K562 (cell line): ENCODE data around the gene PIGX. TPM values are rescaled to one million over a fixed set of nuclear protein-coding genes. Genes with fewer than 3 reads are reported as not detected.

ENCODE experiments used
- ARID1B ChIP-seq: fragments of 450-650 bp; IDR thresholded peaks from 2 replicates; pipeline ENCODE4 v1.6.1; 2016; ENCODE audit warnings: antibody characterized with exemption, mild to moderate bottlenecking, inconsistent platforms
- ATF3 ChIP-seq, 2 experiments: fragments of 450-650 bp in 1 of 2; sonication (generic) in 1 of 2; formaldehyde crosslinking in 1 of 2; IDR thresholded peaks in 1 of 2; conservative IDR thresholded peaks in 1 of 2; 2 replicates each; pipeline versions ENCODE4 v1.6.1 to v1.8.1; 2016 to 2023; ENCODE audit warnings: mild to moderate bottlenecking in 2 of 2, moderate library complexity in 2 of 2, inconsistent platforms in 1 of 2, missing genetic modification reagents in 1 of 2
- HDGF ChIP-seq: fragments of 450-650 bp; IDR thresholded peaks from 2 replicates; pipeline ENCODE4 v1.6.1; 2016
- HOMEZ ChIP-seq: fragments of 250-450 bp; sonication (Bioruptor Pico); IDR thresholded peaks from 2 replicates; pipeline ENCODE4 v1.4.0; 2020; ENCODE audit warnings: mild to moderate bottlenecking, moderate library complexity
- JUND ChIP-seq, 2 experiments: IDR thresholded peaks; 2 replicates in 1 of 2; 3 replicates in 1 of 2; pipeline ENCODE4 v1.6.1; 2011; ENCODE audit warnings: borderline replicate concordance in 2 of 2, low read depth in 2 of 2, low read length in 2 of 2, improper control_type of control experiment in 1 of 2, missing biosample characterization in 1 of 2, missing genetic modification characterization in 1 of 2, missing genetic modification reagents in 1 of 2
- MYNN ChIP-seq, 2 experiments: sonication (generic); formaldehyde crosslinking in 1 of 2; IDR thresholded peaks; 2 replicates each; pipeline versions ENCODE4 v1.5.0 to v1.6.1; 2016 to 2020; ENCODE audit warnings: antibody characterized with exemption in 1 of 2, missing genetic modification reagents in 1 of 2
- NR2C2 ChIP-seq, 2 experiments: fragments of 200-800 bp in 1 of 2; sonication (Bioruptor generic) in 1 of 2; sonication (generic) in 1 of 2; formaldehyde crosslinking in 1 of 2; IDR thresholded peaks; 2 replicates each; pipeline versions ENCODE4 v1.6.1 to v1.8.0; 2016 to 2022; ENCODE audit warnings: mild to moderate bottlenecking in 1 of 2, missing compliant biosample characterization in 1 of 2, missing genetic modification characterization in 1 of 2, missing genetic modification reagents in 1 of 2
- PCBP2 ChIP-seq: fragments of 200-400 bp; formaldehyde crosslinking; IDR thresholded peaks from 2 replicates; pipeline ENCODE4 v1.6.1; 2018; ENCODE audit warnings: low read length, low read depth, mild to moderate bottlenecking, moderate library complexity; ENCODE audit not compliant: poor library complexity, severe bottlenecking
- POU5F1 ChIP-seq: fragments of 150-350 bp; IDR thresholded peaks from 2 replicates; pipeline ENCODE4 v1.6.1; 2014; ENCODE audit warnings: borderline replicate concordance, low read length, low read depth, mild to moderate bottlenecking; ENCODE audit not compliant: partially characterized antibody
- RBM14 ChIP-seq: fragments of 200-400 bp; formaldehyde crosslinking; IDR thresholded peaks from 2 replicates; pipeline ENCODE4 v1.6.1; 2018; ENCODE audit warnings: low read depth, mild to moderate bottlenecking, low read length, moderate library complexity, borderline replicate concordance; ENCODE audit not compliant: insufficient read depth
- RBM34 ChIP-seq: fragments of 200-400 bp; formaldehyde crosslinking; IDR thresholded peaks from 2 replicates; pipeline ENCODE4 v1.6.1; 2018; ENCODE audit warnings: low read length, borderline replicate concordance; ENCODE audit not compliant: insufficient read depth
- SMAD2 ChIP-seq: fragments of 150-350 bp; IDR thresholded peaks from 2 replicates; pipeline ENCODE4 v1.6.1; 2014; ENCODE audit warnings: low read depth, mild to moderate bottlenecking, low read length
- TCF7 ChIP-seq: sonication (generic); IDR thresholded peaks from 2 replicates; pipeline ENCODE4 v1.6.1; 2016; ENCODE audit warnings: antibody characterized with exemption, borderline replicate concordance
- TFE3 ChIP-seq: fragments of 450-650 bp; formaldehyde crosslinking; IDR thresholded peaks from 2 replicates; pipeline ENCODE4 v1.4.0; 2020; ENCODE audit warnings: mild to moderate bottlenecking, mixed read lengths
- TRIM24 ChIP-seq, 2 experiments: fragments of 450-650 bp; IDR thresholded peaks; 2 replicates each; pipeline ENCODE4 v1.6.1; 2016
- ZBTB43 ChIP-seq: sonication (generic); formaldehyde crosslinking; IDR thresholded peaks from 2 replicates; pipeline ENCODE4 v1.8.0; 2023; ENCODE audit warnings: mild to moderate bottlenecking, missing genetic modification reagents
- ZFP1 ChIP-seq: fragments of 450-650 bp; formaldehyde crosslinking; IDR thresholded peaks from 2 replicates; pipeline ENCODE4 v1.4.0; 2020; ENCODE audit warnings: mild to moderate bottlenecking, mixed read lengths
- ZNF699 ChIP-seq: fragments of 250-450 bp; sonication (Bioruptor Pico); IDR thresholded peaks from 2 replicates; pipeline ENCODE4 v1.8.0; 2021; ENCODE audit warnings: mild to moderate bottlenecking, moderate library complexity; ENCODE audit not compliant: insufficient replicate concordance
- polyA plus RNA-seq, 8 experiments: library from polyadenylated mRNA; depleted of rRNA in 4 of 8; stranded (reverse) in 5 of 8; unstranded in 3 of 8; fragments of >200 nt; fragmentation: Nextera tagmentation in 2 of 8; fragmentation: Illumina TruSeq in 1 of 8; extraction: Ambion mirVana in 2 of 8; extraction: Trizol in 1 of 8; gene quantifications; 2 replicates each; pipeline versions ENCODE4 v1.2.1 to v1.2.3, GENCODE V29; 2011 to 2014; ENCODE audit warnings: inconsistent platforms in 1 of 8, missing spikeins in 1 of 8
- total RNA-seq, 7 experiments: library from RNA; depleted of rRNA in 6 of 7; stranded (reverse); fragments of >200 nt in 6 of 7; fragmentation: Illumina TruSeq in 2 of 7; extraction: Trizol in 2 of 7; gene quantifications; 2 replicates each; pipeline versions ENCODE4 v1.2.1 to v1.2.3, GENCODE V29; 2011 to 2021; ENCODE audit warnings: low replicate concordance in 1 of 7

PIGX gene
- total and polyA plus RNA-seq, 9 of the 15 experiments (the other 6 are each of a cell fraction or from before 2014, with no cell fraction given): 3.7 to 36.3 (median 26.9) TPM

GRCh38 chr3:196757876-196758739 lies 45.9 kb downstream of the PIGX start (continued):
- TF ChIP-seq HOMEZ (no peak), POU5F1 (no peak), ZNF699 (CRISPR knock-in tag) (no peak), ARID1B (0 out of 2 replicates have a peak, but pooled peaks have one; percentile 16), ATF3 (IDR thresholded peaks at IDR 0.05) (peak; percentile 94), ATF3 (CRISPR knock-in tag; conservative IDR thresholded peaks at IDR 0.05) (no peak), NR2C2 (CRISPR knock-in tag; IDR thresholded peaks at IDR 0.05) (no peak), NR2C2 (tag; IDR thresholded peaks at IDR 0.05) (no peak), SMAD2 (no peak), ZBTB43 (CRISPR knock-in tag) (no peak), TFE3 (CRISPR knock-in tag) (no peak), MYNN (IDR thresholded peaks at IDR 0.05) (no peak), MYNN (CRISPR knock-in tag; IDR thresholded peaks at IDR 0.05) (no peak), RBM14 (no peak), JUND (IDR thresholded peaks at IDR 0.05; ENCODE audit: borderline replicate concordance, low read depth, low read length) (peak; percentile 66; the same call in 1 of the 2 replicates), JUND (tag; IDR thresholded peaks at IDR 0.05; ENCODE audit: borderline replicate concordance, low read depth, low read length) (peak; percentile 29; the same call in 1 of the 3 replicates), RBM34 (no peak), TCF7 (no peak), ZFP1 (CRISPR knock-in tag) (no peak), TRIM24 (IDR thresholded peaks at IDR 0.05) (0 out of 4 replicates have a peak, but pooled peaks of 1 of the 2 experiments have one; percentile 13), PCBP2 (no peak), HDGF (no peak)
